ENCODE results near the gene PCDHGA9. TPM values are rescaled to one million over a fixed set of nuclear protein-coding genes. Genes with fewer than 3 reads are reported as not detected.

The PCDHGA9 gene
- total and polyA plus RNA-seq, 10 of the 15 experiments (the other 5 are each of a cell fraction or from before 2014, with no cell fraction given) = 0.08 to 0.63 (median 0.29) TPM; not detected in 2

DNA sequence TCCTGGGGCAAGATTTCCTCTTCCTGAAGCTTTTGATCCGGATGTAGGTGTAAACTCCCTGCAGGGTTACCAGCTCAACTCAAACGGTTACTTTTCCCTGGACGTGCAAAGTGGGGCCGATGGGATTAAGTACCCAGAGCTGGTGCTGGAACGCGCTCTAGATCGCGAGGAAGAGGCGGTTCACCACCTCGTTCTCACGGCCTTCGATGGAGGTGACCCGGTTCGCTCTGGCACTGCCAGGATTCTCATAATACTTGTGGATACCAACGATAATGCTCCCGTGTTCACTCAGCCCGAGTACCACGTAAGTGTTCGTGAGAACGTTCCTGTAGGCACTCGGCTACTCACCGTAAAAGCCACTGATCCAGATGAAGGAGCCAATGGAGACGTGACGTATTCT is 46.9 kb upstream of the PCDHGA9 start:
- no TSS peak for BruUV-seq (replicated peaks)
- FAIRE-seq = no peak
- H2AFZ ChIP-seq (ENCODE audit: control insufficient read depth, low read depth, low read length) = no peak overlapping the region

DNA sequence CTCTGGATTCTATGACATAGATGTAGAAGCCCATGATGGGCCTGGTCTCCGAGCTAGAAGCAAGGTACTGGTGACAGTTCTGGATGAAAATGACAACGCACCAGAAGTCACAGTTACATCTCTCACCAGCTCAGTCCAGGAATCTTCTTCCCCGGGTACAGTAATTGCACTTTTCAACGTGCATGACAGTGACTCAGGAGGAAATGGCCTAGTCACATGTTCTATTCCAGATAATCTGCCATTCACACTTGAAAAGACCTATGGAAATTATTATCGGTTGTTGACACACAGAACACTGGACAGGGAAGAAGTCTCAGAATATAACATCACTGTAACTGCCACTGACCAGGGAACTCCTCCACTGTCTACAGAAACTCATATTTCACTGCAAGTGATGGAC is 46.4 kb upstream of the PCDHGA9 start:
- ChIA-PET RAD21 (ENCODE audit: unreplicated experiment) (no interaction called here), POLR2A (no interaction called here), SMC1A (ENCODE audit: uncharacterized antibody, unreplicated experiment) (interaction anchor here (0.6 kb wide), 1 partner anchor 269 kb away, joined by 3 read pairs; no protein-coding TSS in a partner anchor), CTCF (interaction anchor here (1.1 to 1.5 kb wide), 3 partner anchors 14 to 211 kb away, joined by 3 to 6 read pairs (median 5); partner anchors contain the start of gene PCDHGB3)
- Histone ChIP-seq H4K20me1 (ENCODE audit: control insufficient read depth, insufficient read depth) (no peaks in the 10 kb centered on the region), H3K27ac (ENCODE audit: control insufficient read depth, insufficient read depth) (no peak overlapping the region), H3K27me3 (replicated peaks in 1 of 2; ENCODE audit: control insufficient read depth in 2 of 2, insufficient read depth in 2 of 2, low read length in 1 of 2) (no peaks in the 10 kb centered on the region), H3K79me2 (ENCODE audit: control insufficient read depth, insufficient read depth, low read length) (no peaks in the 10 kb centered on the region), H3K4me2 (ENCODE audit: control insufficient read depth, insufficient read depth) (no peak overlapping the region), H2AFZ (ENCODE audit: control insufficient read depth, low read depth, low read length) (no peak overlapping the region), H3K9ac (ENCODE audit: control insufficient read depth, insufficient read depth, low read length) (no peak overlapping the region), H3K4me1 (ENCODE audit: control insufficient read depth, insufficient read depth, low read length) (no peaks in the 10 kb centered on the region), H3K9me3 (replicated peaks; ENCODE audit: control insufficient read depth, insufficient read depth, low read length) (peaks cover 4% of the 10 kb centered on the region; the same call in 2 of the 3 replicates), H3K4me3 (no peak overlapping the region), H3K36me3 (ENCODE audit: control insufficient read depth in 2 of 2, insufficient read depth in 2 of 2, low read length in 1 of 2) (no peaks in the 10 kb centered on the region)
- DNase-seq (ENCODE audit: low read depth, low spot score) = no peak
- intact Hi-C loops (cut with micrococcal nuclease; ENCODE audit: unreplicated experiment) (no loop called here), in situ Hi-C loops (cut with MboI) (no loop called here)
- FAIRE-seq = no peak
- BruUV-seq (replicated peaks) = no TSS peak
- ATAC-seq = no peak
- WGBS (ENCODE audit: insufficient coverage, insufficient replicate concordance, low lambda C conversion rate, missing lambda C conversion rate) = 72% methylated on average over 5 of the region's 5 CpGs
- no peak for TF ChIP-seq SREBF1 (IDR thresholded peaks at IDR 0.05; ENCODE audit: low read length)
- TF ChIP-seq, protein P1, sequence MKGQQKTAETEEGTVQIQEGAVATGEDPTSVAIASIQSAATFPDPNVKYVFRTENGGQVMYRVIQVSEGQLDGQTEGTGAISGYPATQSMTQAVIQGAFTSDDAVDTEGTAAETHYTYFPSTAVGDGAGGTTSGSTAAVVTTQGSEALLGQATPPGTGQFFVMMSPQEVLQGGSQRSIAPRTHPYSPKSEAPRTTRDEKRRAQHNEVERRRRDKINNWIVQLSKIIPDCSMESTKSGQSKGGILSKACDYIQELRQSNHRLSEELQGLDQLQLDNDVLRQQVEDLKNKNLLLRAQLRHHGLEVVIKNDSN (IDR thresholded peaks at IDR 0.05; ENCODE audit: borderline replicate concordance, extremely low read length, insufficient read depth, low read depth, low read length) = no peak
- no peak for TF ChIP-seq RELA (IDR thresholded peaks at IDR 0.05; ENCODE audit: borderline replicate concordance, partially characterized antibody)
- TF ChIP-seq, protein P2, sequence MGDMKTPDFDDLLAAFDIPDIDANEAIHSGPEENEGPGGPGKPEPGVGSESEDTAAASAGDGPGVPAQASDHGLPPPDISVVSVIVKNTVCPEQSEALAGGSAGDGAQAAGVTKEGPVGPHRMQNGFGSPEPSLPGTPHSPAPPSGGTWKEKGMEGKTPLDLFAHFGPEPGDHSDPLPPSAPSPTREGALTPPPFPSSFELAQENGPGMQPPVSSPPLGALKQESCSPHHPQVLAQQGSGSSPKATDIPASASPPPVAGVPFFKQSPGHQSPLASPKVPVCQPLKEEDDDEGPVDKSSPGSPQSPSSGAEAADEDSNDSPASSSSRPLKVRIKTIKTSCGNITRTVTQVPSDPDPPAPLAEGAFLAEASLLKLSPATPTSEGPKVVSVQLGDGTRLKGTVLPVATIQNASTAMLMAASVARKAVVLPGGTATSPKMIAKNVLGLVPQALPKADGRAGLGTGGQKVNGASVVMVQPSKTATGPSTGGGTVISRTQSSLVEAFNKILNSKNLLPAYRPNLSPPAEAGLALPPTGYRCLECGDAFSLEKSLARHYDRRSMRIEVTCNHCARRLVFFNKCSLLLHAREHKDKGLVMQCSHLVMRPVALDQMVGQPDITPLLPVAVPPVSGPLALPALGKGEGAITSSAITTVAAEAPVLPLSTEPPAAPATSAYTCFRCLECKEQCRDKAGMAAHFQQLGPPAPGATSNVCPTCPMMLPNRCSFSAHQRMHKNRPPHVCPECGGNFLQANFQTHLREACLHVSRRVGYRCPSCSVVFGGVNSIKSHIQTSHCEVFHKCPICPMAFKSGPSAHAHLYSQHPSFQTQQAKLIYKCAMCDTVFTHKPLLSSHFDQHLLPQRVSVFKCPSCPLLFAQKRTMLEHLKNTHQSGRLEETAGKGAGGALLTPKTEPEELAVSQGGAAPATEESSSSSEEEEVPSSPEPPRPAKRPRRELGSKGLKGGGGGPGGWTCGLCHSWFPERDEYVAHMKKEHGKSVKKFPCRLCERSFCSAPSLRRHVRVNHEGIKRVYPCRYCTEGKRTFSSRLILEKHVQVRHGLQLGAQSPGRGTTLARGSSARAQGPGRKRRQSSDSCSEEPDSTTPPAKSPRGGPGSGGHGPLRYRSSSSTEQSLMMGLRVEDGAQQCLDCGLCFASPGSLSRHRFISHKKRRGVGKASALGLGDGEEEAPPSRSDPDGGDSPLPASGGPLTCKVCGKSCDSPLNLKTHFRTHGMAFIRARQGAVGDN (IDR thresholded peaks at IDR 0.05) = no peak
- TF ChIP-seq, protein P3, sequence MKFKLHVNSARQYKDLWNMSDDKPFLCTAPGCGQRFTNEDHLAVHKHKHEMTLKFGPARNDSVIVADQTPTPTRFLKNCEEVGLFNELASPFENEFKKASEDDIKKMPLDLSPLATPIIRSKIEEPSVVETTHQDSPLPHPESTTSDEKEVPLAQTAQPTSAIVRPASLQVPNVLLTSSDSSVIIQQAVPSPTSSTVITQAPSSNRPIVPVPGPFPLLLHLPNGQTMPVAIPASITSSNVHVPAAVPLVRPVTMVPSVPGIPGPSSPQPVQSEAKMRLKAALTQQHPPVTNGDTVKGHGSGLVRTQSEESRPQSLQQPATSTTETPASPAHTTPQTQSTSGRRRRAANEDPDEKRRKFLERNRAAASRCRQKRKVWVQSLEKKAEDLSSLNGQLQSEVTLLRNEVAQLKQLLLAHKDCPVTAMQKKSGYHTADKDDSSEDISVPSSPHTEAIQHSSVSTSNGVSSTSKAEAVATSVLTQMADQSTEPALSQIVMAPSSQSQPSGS (IDR thresholded peaks at IDR 0.05; ENCODE audit: low read length) = no peak
- TF ChIP-seq MTA2 (IDR thresholded peaks at IDR 0.05; ENCODE audit: low read depth) = no peak
- no peak for TF ChIP-seq RFX5 (IDR thresholded peaks at IDR 0.05; ENCODE audit: low read depth, low read length)

More for the DNA sequence above, 46.9 kb upstream of the PCDHGA9 start:
- Histone ChIP-seq H3K36me3 (ENCODE audit: control insufficient read depth in 2 of 2, insufficient read depth in 2 of 2, low read length in 1 of 2) (no peaks in the 10 kb centered on the region), H3K27ac (ENCODE audit: control insufficient read depth, insufficient read depth) (no peak overlapping the region), H3K9me3 (replicated peaks; ENCODE audit: control insufficient read depth, insufficient read depth, low read length) (peaks cover 3% of the 10 kb centered on the region; the same call in 2 of the 3 replicates), H3K79me2 (ENCODE audit: control insufficient read depth, insufficient read depth, low read length) (no peaks in the 10 kb centered on the region), H4K20me1 (ENCODE audit: control insufficient read depth, insufficient read depth) (no peaks in the 10 kb centered on the region), H3K27me3 (replicated peaks in 1 of 2; ENCODE audit: control insufficient read depth in 2 of 2, insufficient read depth in 2 of 2, low read length in 1 of 2) (no peaks in the 10 kb centered on the region), H3K4me1 (ENCODE audit: control insufficient read depth, insufficient read depth, low read length) (no peaks in the 10 kb centered on the region), H3K4me3 (no peak overlapping the region), H3K9ac (ENCODE audit: control insufficient read depth, insufficient read depth, low read length) (no peak overlapping the region), H3K4me2 (ENCODE audit: control insufficient read depth, insufficient read depth) (no peak overlapping the region)
- in situ Hi-C loops (cut with MboI) (no loop called here), intact Hi-C loops (cut with micrococcal nuclease; ENCODE audit: unreplicated experiment) (no loop called here)
- CTCF ChIA-PET = interaction anchor here (1.1 to 1.5 kb wide), 4 partner anchors 9 to 212 kb away, joined by 3 to 6 read pairs (median 4); partner anchors contain the start of gene PCDHGB3
- SMC1A ChIA-PET (ENCODE audit: uncharacterized antibody, unreplicated experiment) = no interaction called here
- WGBS (ENCODE audit: insufficient coverage, insufficient replicate concordance, low lambda C conversion rate, missing lambda C conversion rate) = 82% methylated on average over 24 of the region's 24 CpGs
- ATAC-seq = no peak
- TF ChIP-seq SIN3A (IDR thresholded peaks at IDR 0.05; ENCODE audit: low read depth, low read length) (no peak), CHD2 (IDR thresholded peaks at IDR 0.05; ENCODE audit: borderline replicate concordance, low read depth, low read length) (no peak), SIX5 (IDR thresholded peaks at IDR 0.05; ENCODE audit: low read depth, low read length, severe bottlenecking) (no peak), MEF2B (IDR thresholded peaks at IDR 0.05; ENCODE audit: partially characterized antibody, poor library complexity, severe bottlenecking) (no peak), ZNF274 (IDR thresholded peaks at IDR 0.05; ENCODE audit: insufficient read depth, insufficient read length) (no peak), BMI1 (IDR thresholded peaks at IDR 0.05; ENCODE audit: borderline replicate concordance) (no peak), RCOR1 (conservative IDR thresholded peaks at IDR 0.05; ENCODE audit: low read depth, low read length) (no peak), KLF5 (IDR thresholded peaks at IDR 0.05; ENCODE audit: partially characterized antibody) (no peak)
- RAD21 ChIA-PET (ENCODE audit: unreplicated experiment) = interaction anchor here (1.4 kb wide), 1 partner anchor 58 kb away, joined by 5 read pairs; the partner anchor contains the start of gene PCDHGA10
- no peak for DNase-seq (ENCODE audit: low read depth, low spot score)
- POLR2A ChIA-PET = no interaction called here

All from GM12878 (cell line).